H1 (cell line): Measurements from ENCODE around the gene FGD6. TPM values are rescaled to one million over a fixed set of nuclear protein-coding genes. Genes with fewer than 3 reads are reported as not detected.

Experiments
- polyA plus RNA-seq, 7 experiments: library from polyadenylated mRNA; depleted of rRNA in 3 of 7; stranded (reverse) in 5 of 7; unstranded in 2 of 7; fragments of >200 nt in 5 of 7; fragments of 200-250 nt in 2 of 7; gene quantifications; 1 replicate in 5 of 7; 2 replicates in 1 of 7; 4 replicates in 1 of 7; pipeline versions ENCODE4 v1.2.1 to v1.2.3, GENCODE V29; 2011 to 2013; ENCODE audit warnings: missing spikeins in 2 of 7, mixed read lengths in 2 of 7
- total RNA-seq: library from RNA; stranded (reverse); fragmentation: NEBNext Ultra II Directional; extraction: Animal tissue kit (Norgen Biotek cat#: 25700); gene quantifications from 2 replicates; pipeline ENCODE4 v1.2.1, GENCODE V29; 2021
- TF ChIP-seq, protein P1 (sequence below): fragments of 300-600 bp; sonication (generic); IDR thresholded peaks from 2 replicates; pipeline ENCODE4 v1.7.1; 2012; ENCODE audit warnings: low read length, moderate library complexity, mild to moderate bottlenecking, inconsistent platforms; ENCODE audit not compliant: insufficient replicate concordance

The FGD6 gene
- total and polyA plus RNA-seq, 2 of the 8 experiments (the other 6 are each of a cell fraction or from before 2014, with no cell fraction given): 12.2 to 24.3 TPM

DNA sequence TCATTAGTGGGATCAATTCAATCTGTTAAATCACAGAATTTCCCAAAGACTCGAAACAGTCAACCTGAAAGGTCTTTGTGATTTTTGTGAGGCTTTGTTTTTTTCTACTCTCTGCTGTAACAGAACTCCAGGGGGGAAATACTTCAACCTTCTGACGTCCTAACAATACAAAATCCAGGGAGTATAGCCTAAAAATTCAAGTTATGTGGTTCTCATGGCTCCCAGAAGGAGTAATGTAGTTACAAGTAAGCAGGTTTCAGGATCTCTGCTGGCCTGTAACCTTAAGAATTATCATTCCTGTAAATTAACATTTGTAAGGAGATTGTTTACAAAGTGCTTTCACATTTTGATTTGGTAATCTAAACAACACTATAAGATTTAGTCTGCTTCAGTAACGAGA, 40.3 kb upstream of the FGD6 start (continued):
- TF ChIP-seq, protein P1, sequence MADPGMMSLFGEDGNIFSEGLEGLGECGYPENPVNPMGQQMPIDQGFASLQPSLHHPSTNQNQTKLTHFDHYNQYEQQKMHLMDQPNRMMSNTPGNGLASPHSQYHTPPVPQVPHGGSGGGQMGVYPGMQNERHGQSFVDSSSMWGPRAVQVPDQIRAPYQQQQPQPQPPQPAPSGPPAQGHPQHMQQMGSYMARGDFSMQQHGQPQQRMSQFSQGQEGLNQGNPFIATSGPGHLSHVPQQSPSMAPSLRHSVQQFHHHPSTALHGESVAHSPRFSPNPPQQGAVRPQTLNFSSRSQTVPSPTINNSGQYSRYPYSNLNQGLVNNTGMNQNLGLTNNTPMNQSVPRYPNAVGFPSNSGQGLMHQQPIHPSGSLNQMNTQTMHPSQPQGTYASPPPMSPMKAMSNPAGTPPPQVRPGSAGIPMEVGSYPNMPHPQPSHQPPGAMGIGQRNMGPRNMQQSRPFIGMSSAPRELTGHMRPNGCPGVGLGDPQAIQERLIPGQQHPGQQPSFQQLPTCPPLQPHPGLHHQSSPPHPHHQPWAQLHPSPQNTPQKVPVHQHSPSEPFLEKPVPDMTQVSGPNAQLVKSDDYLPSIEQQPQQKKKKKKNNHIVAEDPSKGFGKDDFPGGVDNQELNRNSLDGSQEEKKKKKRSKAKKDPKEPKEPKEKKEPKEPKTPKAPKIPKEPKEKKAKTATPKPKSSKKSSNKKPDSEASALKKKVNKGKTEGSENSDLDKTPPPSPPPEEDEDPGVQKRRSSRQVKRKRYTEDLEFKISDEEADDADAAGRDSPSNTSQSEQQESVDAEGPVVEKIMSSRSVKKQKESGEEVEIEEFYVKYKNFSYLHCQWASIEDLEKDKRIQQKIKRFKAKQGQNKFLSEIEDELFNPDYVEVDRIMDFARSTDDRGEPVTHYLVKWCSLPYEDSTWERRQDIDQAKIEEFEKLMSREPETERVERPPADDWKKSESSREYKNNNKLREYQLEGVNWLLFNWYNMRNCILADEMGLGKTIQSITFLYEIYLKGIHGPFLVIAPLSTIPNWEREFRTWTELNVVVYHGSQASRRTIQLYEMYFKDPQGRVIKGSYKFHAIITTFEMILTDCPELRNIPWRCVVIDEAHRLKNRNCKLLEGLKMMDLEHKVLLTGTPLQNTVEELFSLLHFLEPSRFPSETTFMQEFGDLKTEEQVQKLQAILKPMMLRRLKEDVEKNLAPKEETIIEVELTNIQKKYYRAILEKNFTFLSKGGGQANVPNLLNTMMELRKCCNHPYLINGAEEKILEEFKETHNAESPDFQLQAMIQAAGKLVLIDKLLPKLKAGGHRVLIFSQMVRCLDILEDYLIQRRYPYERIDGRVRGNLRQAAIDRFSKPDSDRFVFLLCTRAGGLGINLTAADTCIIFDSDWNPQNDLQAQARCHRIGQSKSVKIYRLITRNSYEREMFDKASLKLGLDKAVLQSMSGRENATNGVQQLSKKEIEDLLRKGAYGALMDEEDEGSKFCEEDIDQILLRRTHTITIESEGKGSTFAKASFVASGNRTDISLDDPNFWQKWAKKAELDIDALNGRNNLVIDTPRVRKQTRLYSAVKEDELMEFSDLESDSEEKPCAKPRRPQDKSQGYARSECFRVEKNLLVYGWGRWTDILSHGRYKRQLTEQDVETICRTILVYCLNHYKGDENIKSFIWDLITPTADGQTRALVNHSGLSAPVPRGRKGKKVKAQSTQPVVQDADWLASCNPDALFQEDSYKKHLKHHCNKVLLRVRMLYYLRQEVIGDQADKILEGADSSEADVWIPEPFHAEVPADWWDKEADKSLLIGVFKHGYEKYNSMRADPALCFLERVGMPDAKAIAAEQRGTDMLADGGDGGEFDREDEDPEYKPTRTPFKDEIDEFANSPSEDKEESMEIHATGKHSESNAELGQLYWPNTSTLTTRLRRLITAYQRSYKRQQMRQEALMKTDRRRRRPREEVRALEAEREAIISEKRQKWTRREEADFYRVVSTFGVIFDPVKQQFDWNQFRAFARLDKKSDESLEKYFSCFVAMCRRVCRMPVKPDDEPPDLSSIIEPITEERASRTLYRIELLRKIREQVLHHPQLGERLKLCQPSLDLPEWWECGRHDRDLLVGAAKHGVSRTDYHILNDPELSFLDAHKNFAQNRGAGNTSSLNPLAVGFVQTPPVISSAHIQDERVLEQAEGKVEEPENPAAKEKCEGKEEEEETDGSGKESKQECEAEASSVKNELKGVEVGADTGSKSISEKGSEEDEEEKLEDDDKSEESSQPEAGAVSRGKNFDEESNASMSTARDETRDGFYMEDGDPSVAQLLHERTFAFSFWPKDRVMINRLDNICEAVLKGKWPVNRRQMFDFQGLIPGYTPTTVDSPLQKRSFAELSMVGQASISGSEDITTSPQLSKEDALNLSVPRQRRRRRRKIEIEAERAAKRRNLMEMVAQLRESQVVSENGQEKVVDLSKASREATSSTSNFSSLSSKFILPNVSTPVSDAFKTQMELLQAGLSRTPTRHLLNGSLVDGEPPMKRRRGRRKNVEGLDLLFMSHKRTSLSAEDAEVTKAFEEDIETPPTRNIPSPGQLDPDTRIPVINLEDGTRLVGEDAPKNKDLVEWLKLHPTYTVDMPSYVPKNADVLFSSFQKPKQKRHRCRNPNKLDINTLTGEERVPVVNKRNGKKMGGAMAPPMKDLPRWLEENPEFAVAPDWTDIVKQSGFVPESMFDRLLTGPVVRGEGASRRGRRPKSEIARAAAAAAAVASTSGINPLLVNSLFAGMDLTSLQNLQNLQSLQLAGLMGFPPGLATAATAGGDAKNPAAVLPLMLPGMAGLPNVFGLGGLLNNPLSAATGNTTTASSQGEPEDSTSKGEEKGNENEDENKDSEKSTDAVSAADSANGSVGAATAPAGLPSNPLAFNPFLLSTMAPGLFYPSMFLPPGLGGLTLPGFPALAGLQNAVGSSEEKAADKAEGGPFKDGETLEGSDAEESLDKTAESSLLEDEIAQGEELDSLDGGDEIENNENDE: peak; percentile 82
